OCI-LY7 (cell line): ENCODE data around the gene SARDH.

Experiments used
- CTCF ChIP-seq: fragments of 200-600 bp; sonication (generic); conservative IDR thresholded peaks from 2 replicates; pipeline ENCODE4 v1.5.1; 2014; ENCODE audit warnings: mild to moderate bottlenecking, antibody characterized with exemption, low read length, moderate library complexity, mixed read lengths
- EZH2phosphoT487 ChIP-seq: fragments of 200-600 bp; sonication (generic); IDR thresholded peaks from 2 replicates; pipeline ENCODE4 v1.6.1; 2018; ENCODE audit warnings: low read depth, borderline replicate concordance, mild to moderate bottlenecking, mixed run types, antibody characterized with exemption, low read length, moderate library complexity, mixed read lengths

- TF ChIP-seq CTCF (no peak), EZH2phosphoT487 (no peak)
These were observed 38.1 kb upstream of the SARDH start for GRCh38 chr9:133775951-133776905.
